GM08714 (cell line): Measurements from ENCODE around the gene KIR2DL4.
"Not testable (repeated sequence)": the region's sequence is repeated elsewhere in the genome, so short reads cannot be mapped to it uniquely, and the experiment has no call there.

Experiments
- H3K4me3 ChIP-seq: fragments of 200-500 bp; sonication (Bioruptor generic); 2 replicates; pipeline ENCODE4 v1.5.1; 2014; ENCODE audit warnings: mild to moderate bottlenecking, low read length, inconsistent platforms
- ZNF274 ChIP-seq: IDR thresholded peaks from 2 replicates; pipeline ENCODE4 v1.6.1; 2012; ENCODE audit warnings: mild to moderate bottlenecking, low read depth, low read length

KIR2DL4 gene

DNA sequence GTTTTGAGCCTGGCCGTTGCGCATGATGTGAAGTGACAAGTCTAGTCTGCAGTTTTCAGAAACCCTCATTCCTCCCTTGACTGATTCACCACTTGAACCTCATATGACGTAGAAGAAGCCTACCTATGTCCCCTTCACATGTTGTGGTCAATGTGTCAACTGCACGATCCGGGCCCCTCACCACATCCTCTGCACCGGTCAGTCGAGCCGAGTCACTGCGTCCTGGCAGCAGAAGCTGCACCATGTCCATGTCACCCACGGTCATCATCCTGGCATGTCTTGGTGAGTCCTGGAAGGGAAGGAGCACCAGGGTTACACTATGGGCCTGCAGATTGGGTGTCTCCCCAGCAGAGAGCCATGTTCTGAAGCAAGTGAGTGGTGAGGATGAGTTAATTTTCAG lies at the start of gene KIR2DL4:
TSS of gene KIR2DL4 (plus strand) at position 201 of the 400 bp plus-strand sequence. CDS start at position 243, 42 bp downstream.
- TF ChIP-seq ZNF274 = no peak

DNA sequence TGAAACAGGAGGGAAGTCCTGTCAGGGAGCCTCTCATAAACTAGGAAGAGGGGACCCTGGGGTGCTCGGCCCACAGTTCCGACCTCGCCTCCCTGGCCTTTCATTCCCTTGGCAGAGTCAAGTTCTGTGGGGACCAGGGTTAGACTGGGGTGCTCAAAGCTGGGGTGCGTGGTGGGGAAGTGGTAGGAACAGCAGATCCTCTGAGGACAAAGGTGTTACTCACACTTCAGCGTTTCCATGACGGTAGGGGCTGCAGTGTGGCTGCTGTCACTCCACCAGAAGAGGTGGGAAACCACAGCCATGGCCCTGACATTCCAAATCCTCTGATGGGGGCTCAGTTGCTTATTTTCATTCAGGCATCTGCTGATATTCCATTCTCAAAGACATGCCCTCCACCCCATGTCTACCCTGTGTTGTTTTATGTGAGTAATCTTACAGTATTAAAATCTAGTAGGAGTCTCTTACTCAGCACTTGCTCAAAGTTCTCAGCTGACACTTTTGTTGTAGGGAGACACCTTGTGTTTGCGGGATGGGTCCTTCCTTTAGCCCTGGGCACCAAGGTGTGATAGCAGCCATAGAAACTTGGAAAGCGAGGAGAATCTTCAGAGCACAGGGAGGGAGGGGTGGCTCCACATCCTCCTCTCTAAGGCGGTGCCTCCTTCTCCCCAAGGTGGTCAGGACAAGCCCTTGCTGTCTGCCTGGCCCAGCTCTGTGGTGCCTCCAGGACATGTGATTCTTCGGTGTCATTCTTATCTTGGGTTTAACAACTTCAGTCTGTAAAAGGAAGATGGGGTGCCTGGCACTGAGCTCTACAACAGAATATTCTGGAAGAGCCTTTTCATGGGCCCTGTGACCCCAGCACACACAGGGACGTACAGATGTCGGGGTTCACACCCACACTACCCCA lies 47.0 kb upstream of the KIR2DL4 start:
- H3K4me3 ChIP-seq = not testable (repeated sequence)

More for the DNA sequence above, at the start of gene KIR2DL4:
- H3K4me3 ChIP-seq = no peak within 1 kb of the TSS

DNA sequence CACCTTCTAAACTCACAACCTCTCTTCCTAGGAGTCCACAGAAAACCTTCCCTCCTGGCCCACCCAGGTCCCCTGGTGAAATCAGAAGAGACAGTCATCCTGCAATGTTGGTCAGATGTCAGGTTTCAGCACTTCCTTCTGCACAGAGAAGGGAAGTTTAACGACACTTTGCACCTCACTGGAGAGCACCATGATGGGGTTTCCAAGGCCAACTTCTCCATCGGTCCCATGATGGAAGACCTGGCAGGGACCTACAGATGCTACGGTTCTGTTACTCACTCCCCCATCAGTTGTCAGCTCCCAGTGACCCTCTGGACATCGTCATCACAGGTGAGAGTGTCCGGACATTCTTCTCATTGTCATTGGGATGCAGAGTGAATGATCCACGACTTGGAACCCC lies 44.8 kb upstream of the KIR2DL4 start:
- not testable (repeated sequence) for H3K4me3 ChIP-seq

DNA sequence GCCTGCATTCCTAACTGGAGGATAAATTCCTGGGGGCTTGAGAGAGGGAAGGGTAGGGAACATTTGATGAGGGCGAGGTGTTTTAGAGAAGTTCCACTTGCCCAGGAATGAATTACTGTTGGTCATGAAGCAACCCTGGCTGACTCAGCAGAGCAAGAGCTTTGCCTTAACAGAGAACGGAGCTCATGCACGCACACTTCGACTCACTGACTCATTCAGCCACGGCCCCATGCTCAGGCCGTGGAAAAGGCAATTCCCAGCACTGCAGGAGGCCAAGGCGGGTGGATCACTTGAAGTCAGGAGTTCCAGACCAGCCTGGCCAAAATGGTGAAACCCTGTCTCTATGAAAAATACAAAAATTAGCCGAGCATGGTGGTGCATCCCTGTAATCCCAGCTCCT lies 39.2 kb upstream of the KIR2DL4 start:
- H3K4me3 ChIP-seq = not testable (repeated sequence)

DNA sequence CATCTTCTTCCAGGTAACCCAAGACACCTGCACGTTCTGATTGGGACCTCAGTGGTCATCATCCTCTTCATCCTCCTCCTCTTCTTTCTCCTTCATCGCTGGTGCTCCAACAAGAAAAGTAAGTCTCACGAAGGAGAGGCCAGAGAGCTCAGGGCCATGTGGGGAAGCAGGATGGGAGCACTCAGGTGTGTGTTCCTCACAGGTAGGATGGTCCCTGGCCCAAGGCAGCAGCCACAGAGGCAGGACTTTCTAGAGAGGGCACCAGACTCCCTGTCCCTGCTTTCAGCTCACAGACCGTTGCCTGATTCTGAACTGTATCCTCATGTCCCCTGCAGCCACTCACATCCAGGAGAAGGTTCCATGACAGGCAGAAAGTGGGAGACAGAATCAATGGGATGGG lies 36.9 kb upstream of the KIR2DL4 start:
- not testable (repeated sequence) for H3K4me3 ChIP-seq

DNA sequence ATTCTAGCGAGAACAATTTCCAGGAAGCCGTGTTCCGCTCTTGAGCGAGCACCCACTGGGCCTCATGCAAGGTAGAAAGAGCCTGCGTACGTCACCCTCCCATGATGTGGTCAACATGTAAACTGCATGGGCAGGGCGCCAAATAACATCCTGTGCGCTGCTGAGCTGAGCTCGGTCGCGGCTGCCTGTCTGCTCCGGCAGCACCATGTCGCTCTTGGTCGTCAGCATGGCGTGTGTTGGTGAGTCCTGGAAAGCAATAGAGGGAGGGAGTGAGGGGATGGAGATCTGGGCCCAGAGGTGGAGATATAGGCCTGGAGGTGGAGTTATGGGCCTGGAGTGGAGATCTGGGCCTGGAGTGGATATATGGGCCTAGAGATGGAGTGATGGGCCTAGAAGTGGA lies 33.8 kb upstream of the KIR2DL4 start, which contains the start of gene KIR2DL1:
TSS of gene KIR2DL1 (plus strand) at position 148 of the 400 bp plus-strand sequence. CDS start at position 206, 58 bp downstream.
- not testable (repeated sequence) for H3K4me3 ChIP-seq

DNA sequence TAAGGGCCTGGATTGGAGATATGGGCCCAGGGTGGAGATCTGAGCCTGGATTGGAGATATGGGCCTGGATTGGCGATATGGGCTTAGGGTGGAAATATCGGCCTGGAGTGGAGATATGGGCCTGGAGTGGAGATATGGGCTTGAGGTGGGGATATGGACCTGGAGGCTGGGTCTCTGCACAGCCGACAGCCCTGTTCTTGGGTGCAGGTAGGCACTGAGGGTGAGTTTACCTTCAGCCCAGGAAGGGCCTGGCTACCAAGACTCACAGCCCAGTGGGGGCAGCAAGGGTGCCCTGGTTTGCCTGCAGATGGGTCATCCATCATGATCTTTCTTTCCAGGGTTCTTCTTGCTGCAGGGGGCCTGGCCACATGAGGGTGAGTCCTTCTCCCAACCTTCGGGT lies 32.9 kb upstream of the KIR2DL4 start:
- not testable (repeated sequence) for H3K4me3 ChIP-seq

DNA sequence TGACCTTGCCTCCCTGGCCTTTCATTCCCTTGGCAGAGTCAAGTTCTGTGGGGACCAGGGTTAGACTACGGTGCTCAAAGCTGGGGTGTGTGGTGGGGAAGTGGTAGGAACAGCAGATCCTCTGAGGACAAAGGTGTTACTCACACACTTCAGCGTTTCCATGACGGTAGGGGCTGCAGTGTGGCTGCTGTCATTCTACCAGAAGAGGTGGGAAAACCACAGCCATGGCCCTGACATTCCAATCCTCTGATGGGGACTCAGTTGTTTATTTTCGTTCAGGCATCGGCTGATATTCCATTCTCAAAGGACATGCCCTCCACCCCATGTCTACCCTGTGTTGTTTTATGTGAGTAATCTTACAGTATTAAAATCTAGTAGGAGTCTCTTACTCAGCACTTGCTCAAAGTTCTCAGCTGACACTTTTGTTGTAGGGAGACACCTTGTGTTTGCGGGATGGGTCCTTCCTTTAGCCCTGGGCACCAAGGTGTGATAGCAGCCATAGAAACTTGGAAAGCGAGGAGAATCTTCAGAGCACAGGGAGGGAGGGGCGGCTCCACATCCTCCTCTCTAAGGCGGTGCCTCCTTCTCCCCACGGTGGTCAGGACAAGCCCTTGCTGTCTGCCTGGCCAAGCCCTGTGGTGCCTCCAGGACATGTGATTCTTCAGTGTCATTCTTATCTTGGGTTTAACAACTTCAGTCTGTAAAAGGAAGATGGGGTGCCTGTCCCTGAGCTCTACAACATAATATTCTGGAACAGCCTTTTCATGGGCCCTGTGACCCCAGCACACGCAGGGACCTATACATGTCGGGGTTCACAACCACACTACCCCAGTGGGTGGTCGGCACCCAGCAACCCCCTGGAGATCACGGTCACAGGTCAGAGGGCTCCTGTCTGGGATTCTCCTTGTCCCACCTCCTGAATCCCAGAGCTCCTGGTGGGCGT lies 32.1 kb upstream of the KIR2DL4 start:
- not testable (repeated sequence) for H3K4me3 ChIP-seq

DNA sequence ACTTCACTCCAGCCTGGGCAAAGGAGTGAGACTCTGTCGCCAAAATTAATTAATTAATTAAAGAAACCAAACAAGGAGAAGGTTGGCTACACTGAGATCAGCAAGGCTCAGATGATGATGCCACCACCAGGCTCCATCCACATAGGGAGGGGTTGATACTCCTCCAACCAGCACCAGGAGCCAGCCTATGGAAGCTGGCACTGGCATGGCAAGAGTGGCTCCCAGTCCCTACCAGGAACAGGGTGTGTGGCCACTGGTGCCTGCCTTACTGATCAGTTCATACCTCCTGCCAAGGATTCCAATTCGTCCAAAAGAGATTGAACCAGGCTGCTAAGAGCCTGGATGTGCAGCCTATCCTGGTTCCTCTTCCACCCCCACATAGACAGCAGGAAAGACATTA lies 30.7 kb upstream of the KIR2DL4 start:
- not testable (repeated sequence) for H3K4me3 ChIP-seq

DNA sequence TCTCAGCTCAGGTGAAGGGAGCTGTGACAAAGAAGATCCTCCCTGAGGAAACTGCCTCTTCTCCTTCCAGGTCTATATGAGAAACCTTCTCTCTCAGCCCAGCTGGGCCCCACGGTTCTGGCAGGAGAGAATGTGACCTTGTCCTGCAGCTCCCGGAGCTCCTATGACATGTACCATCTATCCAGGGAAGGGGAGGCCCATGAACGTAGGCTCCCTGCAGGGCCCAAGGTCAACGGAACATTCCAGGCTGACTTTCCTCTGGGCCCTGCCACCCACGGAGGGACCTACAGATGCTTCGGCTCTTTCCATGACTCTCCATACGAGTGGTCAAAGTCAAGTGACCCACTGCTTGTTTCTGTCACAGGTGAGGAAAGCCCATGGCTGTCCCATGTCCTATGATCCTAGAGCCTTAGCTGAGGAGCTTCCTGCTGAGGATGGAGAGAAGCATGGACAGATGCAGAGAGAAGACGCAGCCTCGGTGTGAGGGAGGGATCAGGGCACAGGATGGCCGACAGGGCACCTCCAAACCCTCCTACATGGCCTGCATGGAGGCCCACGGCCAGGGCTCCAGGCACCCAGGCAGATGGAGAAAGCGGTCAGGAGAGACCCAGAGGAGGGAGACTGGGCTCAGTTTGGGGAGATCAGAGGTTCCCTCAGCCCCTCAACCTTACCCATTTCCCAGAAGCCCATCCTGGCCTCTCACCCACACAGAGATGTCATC lies 28.2 kb upstream of the KIR2DL4 start:
- H3K4me3 ChIP-seq = not testable (repeated sequence)

DNA sequence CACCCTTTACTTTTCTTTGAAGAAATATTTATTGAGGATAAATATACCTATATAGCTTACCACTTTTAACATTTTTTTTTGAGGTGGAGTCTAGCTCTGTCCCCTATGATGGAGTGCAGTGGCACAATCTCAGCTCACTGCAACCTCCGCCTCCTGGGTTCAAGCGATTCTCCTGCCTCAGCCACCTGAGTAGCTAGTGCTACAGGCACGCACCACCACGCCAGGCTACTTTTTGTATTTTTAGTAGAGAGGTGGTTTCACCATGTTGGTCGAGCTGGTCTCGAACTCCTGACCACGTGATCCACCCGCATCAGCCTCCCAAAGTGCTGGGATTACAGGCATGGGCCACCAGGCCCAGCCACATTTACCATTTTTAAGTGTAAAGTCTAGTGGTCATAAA lies 27.6 kb upstream of the KIR2DL4 start:
- H3K4me3 ChIP-seq = not testable (repeated sequence)

DNA sequence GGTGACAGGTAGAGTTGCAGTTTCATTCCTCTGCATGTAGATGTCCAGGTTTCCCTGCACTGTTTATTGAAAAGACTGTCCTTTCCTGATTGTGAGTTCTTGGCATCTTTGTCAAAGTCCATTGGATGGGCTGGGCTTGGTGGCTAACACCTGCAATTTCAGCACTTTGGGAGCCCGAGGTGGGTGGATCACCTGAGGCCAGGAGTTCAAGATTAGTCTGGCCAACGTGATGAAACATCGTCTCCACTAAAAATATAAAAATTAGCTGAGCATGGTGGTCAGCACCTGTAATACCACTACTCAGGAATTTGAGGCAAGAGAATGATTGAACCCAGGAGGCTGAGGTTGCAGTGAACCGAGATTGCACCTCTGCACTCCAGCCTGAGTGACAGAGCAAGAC lies 25.6 kb upstream of the KIR2DL4 start:
- not testable (repeated sequence) for H3K4me3 ChIP-seq

DNA sequence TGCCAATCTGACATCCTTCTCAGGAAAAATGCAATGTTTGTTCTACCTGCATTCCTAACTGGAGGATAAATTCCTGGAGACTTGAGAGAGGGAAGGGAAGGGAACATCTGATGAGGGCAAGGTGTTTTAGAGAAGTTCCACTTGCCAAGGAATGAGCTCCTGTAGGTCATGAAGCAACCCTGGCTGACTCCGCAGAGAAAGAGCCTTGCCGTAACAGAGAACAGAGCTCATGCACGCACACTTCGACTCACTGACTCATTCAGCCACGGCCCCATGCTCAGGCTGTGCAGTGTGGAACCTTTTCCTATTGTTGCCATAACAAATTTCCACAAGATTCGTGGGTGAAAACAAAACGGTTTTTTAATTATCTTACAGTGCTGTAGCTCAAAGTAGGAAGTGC lies 24.5 kb upstream of the KIR2DL4 start:
- H3K4me3 ChIP-seq = not testable (repeated sequence)

DNA sequence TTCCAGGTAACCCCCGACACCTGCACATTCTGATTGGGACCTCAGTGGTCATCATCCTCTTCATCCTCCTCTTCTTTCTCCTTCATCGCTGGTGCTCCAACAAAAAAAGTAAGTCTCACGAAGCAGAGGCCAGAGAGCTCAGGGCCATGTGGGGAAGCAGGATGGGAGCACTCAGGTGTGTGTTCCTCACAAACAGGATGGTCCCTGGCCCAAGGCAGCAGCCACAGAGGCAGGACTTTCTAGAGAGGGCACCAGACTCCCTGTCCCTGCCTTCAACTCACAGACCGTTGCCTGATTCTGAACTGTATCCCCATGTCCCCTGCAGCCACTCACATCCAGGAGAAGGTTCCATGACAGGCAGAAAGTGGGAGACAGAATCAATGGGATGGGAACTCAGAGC lies 20.5 kb upstream of the KIR2DL4 start:
- not testable (repeated sequence) for H3K4me3 ChIP-seq

DNA sequence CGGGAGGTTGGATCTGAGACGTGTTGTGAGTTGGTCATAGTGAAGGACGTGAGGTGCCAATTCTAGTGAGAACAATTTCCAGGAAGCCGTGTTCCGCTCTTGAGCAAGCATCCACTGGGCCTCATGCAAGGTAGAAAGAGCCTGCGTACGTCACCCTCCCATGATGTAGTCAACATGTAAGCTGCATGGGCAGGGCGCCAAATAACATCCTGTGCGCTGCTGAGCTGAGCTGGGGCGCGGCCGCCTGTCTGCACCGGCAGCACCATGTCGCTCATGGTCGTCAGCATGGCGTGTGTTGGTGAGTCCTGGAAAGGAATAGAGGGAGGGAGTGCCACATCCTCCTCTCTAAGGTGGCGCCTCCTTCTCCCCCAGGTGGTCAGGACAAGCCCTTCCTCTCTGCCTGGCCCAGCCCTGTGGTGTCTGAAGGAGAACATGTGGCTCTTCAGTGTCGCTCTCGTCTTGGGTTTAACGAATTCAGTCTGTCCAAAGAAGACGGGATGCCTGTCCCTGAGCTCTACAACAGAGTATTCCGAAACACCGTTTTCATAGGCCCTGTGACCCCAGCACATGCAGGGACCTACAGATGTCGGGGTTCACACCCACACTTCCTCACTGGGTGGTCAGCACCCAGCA lies 17.2 kb upstream of the KIR2DL4 start:
- not testable (repeated sequence) for H3K4me3 ChIP-seq

DNA sequence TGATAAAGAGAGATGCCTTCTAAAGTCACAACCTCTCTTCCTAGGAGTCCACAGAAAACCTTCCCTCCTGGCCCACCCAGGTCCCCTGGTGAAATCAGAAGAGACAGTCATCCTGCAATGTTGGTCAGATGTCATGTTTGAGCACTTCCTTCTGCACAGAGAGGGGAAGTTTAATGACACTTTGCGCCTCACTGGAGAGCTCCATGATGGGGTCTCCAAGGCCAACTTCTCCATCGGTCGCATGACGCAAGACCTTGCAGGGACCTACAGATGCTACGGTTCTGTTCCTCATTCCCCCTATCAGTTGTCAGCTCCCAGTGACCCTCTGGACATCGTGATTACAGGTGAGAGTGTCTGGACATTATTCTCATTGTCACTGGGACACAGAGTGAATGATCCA lies 15.3 kb upstream of the KIR2DL4 start:
- not testable (repeated sequence) for H3K4me3 ChIP-seq
